Measurements from ENCODE around the gene NAXE. TPM values are rescaled to one million over a fixed set of nuclear protein-coding genes. Genes with fewer than 3 reads are reported as not detected.
A peak's percentile ranks its signal among the peaks of the same experiment; 100 is the strongest.

NAXE gene
- total RNA-seq, 1 donor from 2014 or later, result 99.1 TPM

DNA sequence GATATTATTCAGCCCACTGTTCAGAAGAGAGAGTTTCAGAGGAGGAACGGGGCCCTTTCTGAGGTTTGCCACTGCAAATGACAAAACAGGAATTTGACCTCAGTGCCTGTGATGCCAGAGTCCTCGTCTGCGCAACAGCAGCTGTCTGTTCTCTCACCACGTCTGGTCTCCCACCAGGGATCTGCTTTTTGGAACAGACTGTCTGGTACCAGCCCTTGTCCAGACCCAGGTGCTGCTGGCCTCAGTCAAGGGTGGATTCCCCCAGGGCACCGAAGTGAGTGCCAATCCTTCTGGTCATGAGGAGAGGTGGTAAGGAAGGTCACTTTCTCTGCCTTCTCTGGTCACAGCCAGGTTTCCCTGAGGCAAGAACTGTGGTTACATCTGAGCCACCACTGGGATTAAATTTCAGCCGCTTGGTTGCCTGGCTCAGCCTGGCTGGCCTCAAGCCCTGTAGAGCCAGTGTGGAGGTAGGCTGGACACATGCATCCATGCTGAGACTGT, 48.1 kb downstream of the NAXE start:
- Mint-ChIP-seq H3K27ac (no peak overlapping the region), H3K4me1 (peaks cover 18% of the 10 kb centered on the region), H3K9me3 (no peaks in the 10 kb centered on the region), H3K27me3 (ENCODE audit: low read depth) (peaks cover 92% of the 10 kb centered on the region), H3K36me3 (no peaks in the 10 kb centered on the region), H3K4me3 (no peak overlapping the region)
- TF ChIP-seq, protein P1, sequence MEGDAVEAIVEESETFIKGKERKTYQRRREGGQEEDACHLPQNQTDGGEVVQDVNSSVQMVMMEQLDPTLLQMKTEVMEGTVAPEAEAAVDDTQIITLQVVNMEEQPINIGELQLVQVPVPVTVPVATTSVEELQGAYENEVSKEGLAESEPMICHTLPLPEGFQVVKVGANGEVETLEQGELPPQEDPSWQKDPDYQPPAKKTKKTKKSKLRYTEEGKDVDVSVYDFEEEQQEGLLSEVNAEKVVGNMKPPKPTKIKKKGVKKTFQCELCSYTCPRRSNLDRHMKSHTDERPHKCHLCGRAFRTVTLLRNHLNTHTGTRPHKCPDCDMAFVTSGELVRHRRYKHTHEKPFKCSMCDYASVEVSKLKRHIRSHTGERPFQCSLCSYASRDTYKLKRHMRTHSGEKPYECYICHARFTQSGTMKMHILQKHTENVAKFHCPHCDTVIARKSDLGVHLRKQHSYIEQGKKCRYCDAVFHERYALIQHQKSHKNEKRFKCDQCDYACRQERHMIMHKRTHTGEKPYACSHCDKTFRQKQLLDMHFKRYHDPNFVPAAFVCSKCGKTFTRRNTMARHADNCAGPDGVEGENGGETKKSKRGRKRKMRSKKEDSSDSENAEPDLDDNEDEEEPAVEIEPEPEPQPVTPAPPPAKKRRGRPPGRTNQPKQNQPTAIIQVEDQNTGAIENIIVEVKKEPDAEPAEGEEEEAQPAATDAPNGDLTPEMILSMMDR (IDR thresholded peaks at IDR 0.05; ENCODE audit: unreplicated experiment), result no peak
- DNase-seq (ENCODE audit: low spot score in 2 of 2, unreplicated experiment in 2 of 2), result no peak

DNA sequence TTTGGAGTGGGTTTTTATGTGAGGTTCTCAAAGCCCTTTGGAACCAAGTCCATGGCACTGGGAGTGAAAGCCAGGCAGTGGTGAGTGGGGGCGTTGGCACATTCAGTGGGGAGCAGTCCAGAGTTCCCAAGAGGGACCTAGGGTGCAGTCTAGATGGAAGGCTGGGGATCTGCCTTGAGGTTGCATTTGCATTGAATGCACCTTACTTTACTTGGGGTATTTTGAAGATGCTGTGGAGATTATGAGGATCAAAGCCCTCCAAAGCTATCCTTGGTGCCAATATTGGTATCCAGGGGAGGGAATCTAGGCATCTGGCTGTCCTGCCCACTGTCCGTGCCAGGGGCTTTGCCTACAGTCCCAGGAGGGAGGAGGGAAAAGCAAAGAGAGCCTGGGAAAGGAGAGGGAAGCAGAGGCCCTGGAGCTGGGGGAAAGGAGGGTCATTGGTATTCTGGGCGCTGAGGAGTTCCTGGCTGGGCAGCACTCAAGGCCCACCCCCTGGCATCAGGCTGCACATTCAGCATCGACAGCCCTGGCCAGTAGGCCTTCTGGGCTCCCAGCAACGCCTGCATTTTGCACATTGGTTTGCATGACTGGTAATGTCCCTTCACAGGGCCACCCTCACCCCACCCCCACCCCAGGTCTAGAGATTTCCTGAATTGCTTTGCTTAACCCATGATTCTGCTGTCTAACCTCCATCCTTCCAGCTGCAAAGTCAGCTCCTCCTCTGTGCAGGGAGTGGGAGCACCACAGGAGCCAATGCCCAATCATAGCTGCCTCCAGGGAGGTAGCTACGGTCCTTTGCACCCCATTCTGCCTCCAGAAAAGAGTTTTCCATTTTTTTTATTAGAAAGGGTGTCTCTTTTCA, 49.5 kb downstream of the NAXE start:
- peaks cover 93% of the 10 kb centered on the region for H3K27me3 Mint-ChIP-seq (ENCODE audit: low read depth)
- peak overlapping the region; percentile 57 for H3K4me3 Mint-ChIP-seq
- H3K36me3 Mint-ChIP-seq, result no peaks in the 10 kb centered on the region
- TF ChIP-seq, protein P1 (IDR thresholded peaks at IDR 0.05; ENCODE audit: unreplicated experiment), result no peak
- H3K27ac Mint-ChIP-seq, result no peak overlapping the region
- DNase-seq (ENCODE audit: low spot score in 2 of 2, unreplicated experiment in 2 of 2), result no peak
- H3K4me1 Mint-ChIP-seq, result peaks cover 18% of the 10 kb centered on the region
- H3K9me3 Mint-ChIP-seq, result no peaks in the 10 kb centered on the region

DNA sequence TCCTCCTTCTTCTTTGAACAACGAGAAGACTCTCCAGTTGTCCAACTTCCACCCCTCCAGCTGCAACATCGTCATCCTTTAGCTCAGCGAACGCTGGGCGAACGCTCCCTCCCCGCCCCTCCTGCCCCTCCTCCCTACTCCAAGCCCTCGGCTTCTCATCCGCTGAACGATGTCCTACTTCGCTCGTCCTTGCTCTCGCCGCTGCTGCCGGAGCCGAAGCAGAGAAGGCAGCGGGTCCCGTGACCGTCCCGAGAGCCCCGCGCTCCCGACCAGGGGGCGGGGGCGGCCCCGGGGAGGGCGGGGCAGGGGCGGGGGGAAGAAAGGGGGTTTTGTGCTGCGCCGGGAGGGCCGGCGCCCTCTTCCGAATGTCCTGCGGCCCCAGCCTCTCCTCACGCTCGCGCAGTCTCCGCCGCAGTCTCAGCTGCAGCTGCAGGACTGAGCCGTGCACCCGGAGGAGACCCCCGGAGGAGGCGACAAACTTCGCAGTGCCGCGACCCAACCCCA, 50.2 kb downstream of the NAXE start, which contains the start of gene BCAN:
BCAN (plus strand) TSS at position 357 of the 504 bp plus-strand sequence. CDS start 3,938 bp downstream, outside the sequence.
- Mint-ChIP-seq H3K9me3 (no peaks in the 10 kb centered on the region), H3K4me1 (peaks cover 18% of the 10 kb centered on the region), H3K27me3 (ENCODE audit: low read depth) (peaks cover 90% of the 10 kb centered on the region), H3K4me3 (peak within 1 kb of the TSS; percentile 65), H3K27ac (no peak within 1 kb of the TSS), H3K36me3 (no peaks in the 10 kb centered on the region)
- no peak for DNase-seq (ENCODE audit: low spot score in 2 of 2, unreplicated experiment in 2 of 2)
- TF ChIP-seq, protein P1 (IDR thresholded peaks at IDR 0.05; ENCODE audit: unreplicated experiment), result no peak

DNA sequence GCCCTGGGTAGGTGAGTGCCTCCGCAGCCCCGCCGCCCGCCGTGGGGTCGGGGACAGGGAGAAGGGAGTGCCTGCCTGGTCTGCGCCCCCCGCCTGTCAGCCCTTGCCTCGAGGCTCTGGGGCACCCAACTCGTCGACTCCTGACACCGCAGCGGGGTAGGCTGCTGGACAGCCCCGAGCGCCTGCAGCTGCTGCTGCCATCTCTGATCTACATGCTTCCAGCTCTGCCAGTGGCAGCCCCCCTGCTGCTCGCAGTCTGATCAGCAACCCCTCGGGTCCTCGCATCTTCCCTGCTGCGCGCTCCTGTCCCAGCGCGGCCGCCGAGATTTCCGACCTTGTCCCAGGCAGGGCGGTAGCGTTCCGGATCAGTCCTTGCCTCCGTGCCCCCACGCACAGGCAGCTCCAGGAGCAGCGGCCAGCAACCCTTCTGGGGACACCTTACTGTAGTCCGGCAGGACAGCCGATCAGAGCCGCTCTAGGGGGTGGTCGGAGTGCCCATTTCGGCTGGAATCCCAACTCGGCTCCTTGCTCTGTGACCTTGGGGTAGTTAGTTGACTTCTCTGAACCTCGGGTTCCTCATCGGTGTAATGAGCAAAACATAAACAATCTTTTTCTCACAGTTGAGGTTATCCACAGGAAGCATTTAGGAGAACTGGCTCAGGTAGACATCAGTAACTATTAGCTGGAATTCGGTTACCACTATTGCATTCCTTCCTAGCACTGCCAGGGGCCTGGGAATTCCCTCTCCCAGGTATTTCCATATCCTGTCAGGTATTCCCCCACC, 50.9 kb downstream of the NAXE start:
- H3K9me3 Mint-ChIP-seq, result no peaks in the 10 kb centered on the region
- peaks cover 91% of the 10 kb centered on the region for H3K27me3 Mint-ChIP-seq (ENCODE audit: low read depth)
- no peak overlapping the region for H3K27ac Mint-ChIP-seq
- no peak for DNase-seq (ENCODE audit: low spot score in 2 of 2, unreplicated experiment in 2 of 2)
- TF ChIP-seq, protein P1 (IDR thresholded peaks at IDR 0.05; ENCODE audit: unreplicated experiment), result no peak
- peaks cover 18% of the 10 kb centered on the region for H3K4me1 Mint-ChIP-seq
- peak overlapping the region; percentile 65 for H3K4me3 Mint-ChIP-seq
- no peaks in the 10 kb centered on the region for H3K36me3 Mint-ChIP-seq

DNA sequence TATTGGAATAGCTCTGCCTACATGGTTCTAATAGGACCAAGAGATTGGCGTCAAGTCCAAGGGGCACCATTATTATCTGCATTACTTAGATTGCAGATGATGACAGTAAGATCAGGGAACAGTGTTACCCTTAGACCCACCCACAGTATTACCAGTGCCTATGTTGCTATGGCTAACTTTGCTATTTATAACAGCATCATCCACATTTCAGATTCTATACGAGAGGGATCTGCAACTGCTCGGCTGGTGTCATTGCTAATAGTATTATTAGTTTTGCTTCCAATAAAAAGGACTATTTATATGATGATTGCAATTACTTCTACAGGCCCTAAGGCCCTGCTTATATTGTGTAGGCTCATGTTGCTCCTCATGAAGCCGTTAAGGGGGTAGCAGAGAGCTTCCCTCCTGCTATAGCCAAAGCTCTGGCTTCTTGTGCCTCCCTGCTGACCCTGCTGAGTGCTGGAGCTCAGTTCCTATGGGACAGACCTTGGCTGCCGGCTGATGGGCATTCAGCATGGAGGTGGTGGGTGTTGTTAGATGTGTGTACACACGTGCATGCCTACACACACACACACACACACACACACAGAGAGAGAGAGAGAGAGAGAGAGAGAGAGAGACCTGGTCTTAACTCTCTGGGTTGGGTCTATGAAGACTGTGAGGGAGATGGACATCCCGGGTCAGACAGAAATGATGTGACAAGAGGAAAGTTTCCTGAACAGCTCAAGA, 51.6 kb downstream of the NAXE start:
- DNase-seq (ENCODE audit: low spot score in 2 of 2, unreplicated experiment in 2 of 2), result no peak
- Mint-ChIP-seq H3K4me3 (peak overlapping the region; percentile 65), H3K27ac (no peak overlapping the region)

More for the DNA sequence above, 51.6 kb downstream of the NAXE start:
- H3K4me1 Mint-ChIP-seq, result peaks cover 15% of the 10 kb centered on the region
- peaks cover 92% of the 10 kb centered on the region for H3K27me3 Mint-ChIP-seq (ENCODE audit: low read depth)
- TF ChIP-seq, protein P1 (IDR thresholded peaks at IDR 0.05; ENCODE audit: unreplicated experiment), result no peak
- H3K36me3 Mint-ChIP-seq, result no peaks in the 10 kb centered on the region
- H3K9me3 Mint-ChIP-seq, result no peaks in the 10 kb centered on the region
